Breast epithelium (tissue), 4 donors: Measurements from ENCODE around the gene PCSK5. TPM values are rescaled to one million over a fixed set of nuclear protein-coding genes. Genes with fewer than 3 reads are reported as not detected.

Source experiments
- DNase-seq, 2 donors: peaks; one replicate each; pipeline ENCODE4 v3.0.0-alpha.2; 2019; ENCODE audit warnings: low spot score in 2 of 2
- H3K27ac ChIP-seq, 2 donors: fragments of 200-600 bp; sonication (generic) in 1 of 2; one replicate each; pipeline ENCODE4 v1.5.1; 2016 to 2019; ENCODE audit warnings: mild to moderate bottlenecking in 1 of 2
- H3K27me3 ChIP-seq, 2 donors: fragments of 200-600 bp; sonication (generic) in 1 of 2; one replicate each; pipeline versions ENCODE4 v1.5.1 to v1.6.0; 2017 to 2019; ENCODE audit warnings: control low read depth in 1 of 2, mild to moderate bottlenecking in 1 of 2
- H3K36me3 ChIP-seq: fragments of 200-600 bp; one replicate; pipeline ENCODE4 v1.5.1; 2019
- H3K4me1 ChIP-seq, 2 donors: fragments of 200-600 bp; sonication (generic); one replicate each; pipeline ENCODE4 v1.5.1; 2016 to 2019; ENCODE audit warnings: control low read depth in 1 of 2
- H3K4me3 ChIP-seq, 3 donors: fragments of 200-600 bp; sonication (generic); 1 replicate in 2 of 3; 2 replicates in 1 of 3; pipeline ENCODE4 v1.5.1; 2016 to 2019; ENCODE audit warnings: mild to moderate bottlenecking in 3 of 3, moderate library complexity in 2 of 3
- H3K9me3 ChIP-seq, 2 donors: fragments of 200-600 bp; sonication (generic) in 1 of 2; one replicate each; pipeline ENCODE4 v1.5.1; 2016 to 2019; ENCODE audit warnings: control low read depth in 1 of 2
- CTCF ChIP-seq, 3 donors: fragments of 450-650 bp; IDR thresholded peaks; one replicate each; pipeline ENCODE4 v1.5.1; 2016 to 2017; ENCODE audit warnings: antibody characterized with exemption in 3 of 3, mild to moderate bottlenecking in 3 of 3, moderate library complexity in 3 of 3
- POLR2A ChIP-seq: fragments of 450-650 bp; IDR thresholded peaks from one replicate; pipeline ENCODE4 v1.6.1; 2016; ENCODE audit warnings: antibody characterized with exemption, mild to moderate bottlenecking, moderate library complexity
- POLR2AphosphoS5 ChIP-seq, 3 donors: sonication (generic); formaldehyde crosslinking; IDR thresholded peaks; one replicate each; pipeline ENCODE4 v1.6.1; 2017; ENCODE audit warnings: antibody characterized with exemption in 3 of 3
- intact Hi-C: fragments of 100-400 bp; cut with DNase I; formaldehyde crosslinking; loops from one replicate; pipeline ENCODE4 v1.15.1; 2023; ENCODE audit warnings: low total_unique reads
- total RNA-seq, 3 donors: library from RNA; depleted of rRNA; stranded (reverse); fragments of >200 nt; gene quantifications; one replicate each; pipeline ENCODE4 v1.1.0, GENCODE V29; 2016

The PCSK5 gene
- total RNA-seq, 3 donors from 2014 or later: 12.7 to 21.0 (median 19.0) TPM

- intact Hi-C loops: no loop called here
Observed at GRCh38 chr9:76255781-76256455, 365.4 kb downstream of the PCSK5 start.

GRCh38 chr9:76257311-76257710, 366.8 kb downstream of the PCSK5 start:
- H3K4me1 ChIP-seq: peaks cover 0 to 6% of the 10 kb centered on the region in 2 donors
- H3K9me3 ChIP-seq: no peaks in the 10 kb centered on the region
- intact Hi-C loops: no loop called here
- DNase-seq: no peak
- no peaks in the 10 kb centered on the region for H3K27me3 ChIP-seq
- H3K27ac ChIP-seq: no peak overlapping the region
- H3K36me3 ChIP-seq: no peaks in the 10 kb centered on the region
- H3K4me3 ChIP-seq: no peak overlapping the region
- TF ChIP-seq CTCF (IDR thresholded peaks at IDR 0.05) (no peak), POLR2A (no peak), POLR2AphosphoS5 (IDR thresholded peaks at IDR 0.05) (no peak)

More at GRCh38 chr9:76255781-76256455, 365.4 kb downstream of the PCSK5 start:
- H3K9me3 ChIP-seq: no peaks in the 10 kb centered on the region
- peak; percentile 32 to 54 (median 52) for TF ChIP-seq POLR2AphosphoS5 (IDR thresholded peaks at IDR 0.05)
- no peak for TF ChIP-seq POLR2A
- TF ChIP-seq CTCF (IDR thresholded peaks at IDR 0.05): no peak
- DNase-seq: peak; percentile 55 to 79
- H3K27ac ChIP-seq: peak overlapping the region; percentile 42 to 53
- H3K27me3 ChIP-seq: no peaks in the 10 kb centered on the region
- peaks cover 0 to 6% of the 10 kb centered on the region in 2 donors for H3K4me1 ChIP-seq
- no peaks in the 10 kb centered on the region for H3K36me3 ChIP-seq
- H3K4me3 ChIP-seq: peak overlapping the region in 2 of 3 donors; percentile 14 to 33

- H3K4me3 ChIP-seq: no peak overlapping the region
- no peak for DNase-seq
- H3K36me3 ChIP-seq: no peaks in the 10 kb centered on the region
- H3K27me3 ChIP-seq: no peaks in the 10 kb centered on the region
- intact Hi-C loops: no loop called here
- H3K27ac ChIP-seq: no peak overlapping the region
- no peaks in the 10 kb centered on the region for H3K4me1 ChIP-seq
- TF ChIP-seq POLR2AphosphoS5 (IDR thresholded peaks at IDR 0.05) (no peak), POLR2A (no peak), CTCF (IDR thresholded peaks at IDR 0.05) (no peak)
- peaks cover 0 to 5% of the 10 kb centered on the region in 2 donors for H3K9me3 ChIP-seq
Observed at GRCh38 chr9:76266649-76267283, 376.3 kb downstream of the PCSK5 start.

GRCh38 chr9:76267284-76267652, 376.8 kb downstream of the PCSK5 start:
- H3K4me1 ChIP-seq: no peaks in the 10 kb centered on the region
- intact Hi-C loops: no loop called here
- H3K27ac ChIP-seq: no peak overlapping the region
- no peak for DNase-seq
- no peak overlapping the region for H3K4me3 ChIP-seq
- H3K27me3 ChIP-seq: no peaks in the 10 kb centered on the region
- no peak for TF ChIP-seq POLR2A
- TF ChIP-seq CTCF (IDR thresholded peaks at IDR 0.05): no peak
- TF ChIP-seq POLR2AphosphoS5 (IDR thresholded peaks at IDR 0.05): no peak
- H3K36me3 ChIP-seq: no peaks in the 10 kb centered on the region
- H3K9me3 ChIP-seq: peaks cover 0 to 5% of the 10 kb centered on the region in 2 donors

GRCh38 chr9:76269789-76270188, 379.3 kb downstream of the PCSK5 start:
- no peaks in the 10 kb centered on the region for H3K4me1 ChIP-seq
- no peaks in the 10 kb centered on the region for H3K36me3 ChIP-seq
- no peaks in the 10 kb centered on the region for H3K27me3 ChIP-seq
- no peak overlapping the region for H3K27ac ChIP-seq
- no peaks in the 10 kb centered on the region for H3K9me3 ChIP-seq
- TF ChIP-seq POLR2AphosphoS5 (IDR thresholded peaks at IDR 0.05): no peak
- no peak for TF ChIP-seq POLR2A
- H3K4me3 ChIP-seq: no peak overlapping the region
- no peak for DNase-seq
- intact Hi-C loops: no loop called here
